Esophagus muscularis mucosa (tissue), 4 donors: ENCODE data around the gene CTSH.
A peak's percentile ranks its signal among the peaks of the same experiment; 100 is the strongest.

ENCODE experiments used
- CTCF ChIP-seq, 3 experiments: fragments of 200-600 bp in 2 of 3; fragments of 450-650 bp in 1 of 3; sonication (generic) in 2 of 3; IDR thresholded peaks; one replicate each; pipeline ENCODE4 v1.5.1; 2017 to 2019; ENCODE audit warnings: antibody characterized with exemption in 3 of 3, mild to moderate bottlenecking in 2 of 3, moderate library complexity in 1 of 3
- EP300 ChIP-seq: sonication (generic); formaldehyde crosslinking; IDR thresholded peaks from one replicate; pipeline ENCODE4 v1.6.1; 2017; ENCODE audit warnings: antibody characterized with exemption
- POLR2A ChIP-seq: fragments of 450-650 bp; IDR thresholded peaks from one replicate; pipeline ENCODE4 v1.6.1; 2017; ENCODE audit warnings: antibody characterized with exemption, moderate library complexity, mild to moderate bottlenecking, low read depth
- POLR2AphosphoS5 ChIP-seq, 2 donors: sonication (generic); formaldehyde crosslinking; IDR thresholded peaks; one replicate each; pipeline ENCODE4 v1.6.1; 2017; ENCODE audit warnings: antibody characterized with exemption in 2 of 2

- TF ChIP-seq POLR2A = no peak
- no peak for TF ChIP-seq CTCF (IDR thresholded peaks at IDR 0.05)
- no peak for TF ChIP-seq EP300
- TF ChIP-seq POLR2AphosphoS5 (IDR thresholded peaks at IDR 0.05) = peak in 1 of 2 donors; percentile 55
Observed at GRCh38 chr15:78906316-78906620, 38.6 kb downstream of the CTSH start.
